Ishikawa (cell line): ENCODE results near the gene NUMA1.

ENCODE experiments used
- CEBPB ChIP-seq: IDR thresholded peaks from 2 replicates; pipeline ENCODE4 v1.6.1; 2012
- CREB1 ChIP-seq: IDR thresholded peaks from 2 replicates; pipeline ENCODE4 v1.6.1; 2012; ENCODE audit warnings: low read depth
- EGR1 ChIP-seq: IDR thresholded peaks from 2 replicates; pipeline ENCODE4 v1.6.1; 2012
- EP300 ChIP-seq: IDR thresholded peaks from 2 replicates; pipeline ENCODE4 v1.6.1; 2012; ENCODE audit warnings: borderline replicate concordance
- FOXM1 ChIP-seq: IDR thresholded peaks from 2 replicates; pipeline ENCODE4 v1.6.1; 2012; ENCODE audit warnings: low read depth, borderline replicate concordance
- NFIC ChIP-seq: IDR thresholded peaks from 2 replicates; pipeline ENCODE4 v1.6.1; 2012
- RAD21 ChIP-seq: IDR thresholded peaks from 2 replicates; pipeline ENCODE4 v1.6.1; 2012; ENCODE audit warnings: low read depth
- TAF1 ChIP-seq: IDR thresholded peaks from 2 replicates; pipeline ENCODE4 v1.6.1; 2012; ENCODE audit warnings: low read depth, mild to moderate bottlenecking
- TCF12 ChIP-seq: IDR thresholded peaks from 2 replicates; pipeline ENCODE4 v1.6.1; 2012; ENCODE audit warnings: low read depth
- TEAD4 ChIP-seq: IDR thresholded peaks from 2 replicates; pipeline ENCODE4 v1.6.1; 2012
- YY1 ChIP-seq: IDR thresholded peaks from 2 replicates; pipeline ENCODE4 v1.6.1; 2012; ENCODE audit warnings: low read depth
- ZBTB7A ChIP-seq: IDR thresholded peaks from 2 replicates; pipeline ENCODE4 v1.6.1; 2012; ENCODE audit warnings: low read depth
- TF ChIP-seq, protein P1 (sequence below): IDR thresholded peaks from 2 replicates; pipeline ENCODE4 v1.6.1; 2012
- TF ChIP-seq, protein P2 (sequence below): IDR thresholded peaks from 2 replicates; pipeline ENCODE4 v1.6.1; 2012
- TF ChIP-seq, protein P3 (sequence below): IDR thresholded peaks from 2 replicates; pipeline ENCODE4 v1.6.1; 2012; ENCODE audit warnings: low read depth, mild to moderate bottlenecking

The NUMA1 gene

DNA sequence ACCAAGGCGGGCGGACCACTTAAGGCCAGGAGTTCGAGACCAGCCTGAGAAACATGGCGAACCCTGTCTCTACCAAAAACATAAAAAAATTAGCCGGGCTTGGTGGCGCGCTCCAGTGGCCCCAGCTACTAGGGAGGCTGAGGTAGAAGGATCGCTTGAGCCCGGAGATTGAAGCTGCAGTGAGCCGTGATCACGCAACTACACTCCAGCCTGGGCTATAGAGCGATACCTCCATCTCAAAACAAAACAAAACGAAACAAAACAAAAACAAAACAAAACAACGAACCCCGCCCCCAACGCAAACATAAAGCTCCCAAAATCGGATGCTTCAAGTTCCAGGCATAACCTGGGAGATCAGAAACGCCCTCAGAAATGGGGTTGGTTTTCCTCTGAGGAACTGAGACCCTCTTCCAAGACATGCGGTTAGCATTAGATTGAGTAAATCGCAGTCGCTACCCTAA is 872 bp upstream of the NUMA1 start:
- TF ChIP-seq YY1 (no peak), CEBPB (no peak), TAF1 (no peak), TEAD4 (no peak)
- TF ChIP-seq, protein P1, sequence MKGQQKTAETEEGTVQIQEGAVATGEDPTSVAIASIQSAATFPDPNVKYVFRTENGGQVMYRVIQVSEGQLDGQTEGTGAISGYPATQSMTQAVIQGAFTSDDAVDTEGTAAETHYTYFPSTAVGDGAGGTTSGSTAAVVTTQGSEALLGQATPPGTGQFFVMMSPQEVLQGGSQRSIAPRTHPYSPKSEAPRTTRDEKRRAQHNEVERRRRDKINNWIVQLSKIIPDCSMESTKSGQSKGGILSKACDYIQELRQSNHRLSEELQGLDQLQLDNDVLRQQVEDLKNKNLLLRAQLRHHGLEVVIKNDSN: no peak

DNA sequence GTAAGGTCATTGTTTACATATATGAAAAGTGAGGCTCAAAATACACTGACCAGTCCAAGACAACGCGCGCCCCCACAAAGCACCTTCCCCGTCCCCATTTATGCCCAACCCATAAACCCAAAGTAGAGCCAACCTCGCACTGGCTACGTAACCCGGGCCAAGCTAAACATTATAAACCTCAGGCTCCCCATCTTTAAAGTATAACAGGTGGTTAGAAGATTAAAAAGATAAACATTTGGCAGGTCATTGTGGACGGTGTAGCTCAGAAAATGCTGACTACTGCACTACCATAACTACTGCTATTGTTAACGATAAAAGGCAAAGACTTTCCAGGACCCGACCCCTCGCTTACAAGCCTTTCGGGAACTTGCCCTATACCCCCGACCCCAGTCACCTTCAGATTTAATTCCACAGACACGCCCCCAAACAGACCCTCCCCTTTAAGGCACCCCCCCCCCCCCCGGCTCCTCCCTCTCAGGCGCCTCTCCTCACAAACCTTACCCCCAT is 470 bp downstream of the NUMA1 start:
- TF ChIP-seq, protein P1: no peak
- no peak for TF ChIP-seq TCF12
- TF ChIP-seq, protein P2, sequence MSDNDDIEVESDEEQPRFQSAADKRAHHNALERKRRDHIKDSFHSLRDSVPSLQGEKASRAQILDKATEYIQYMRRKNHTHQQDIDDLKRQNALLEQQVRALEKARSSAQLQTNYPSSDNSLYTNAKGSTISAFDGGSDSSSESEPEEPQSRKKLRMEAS: no peak
- no peak for TF ChIP-seq NFIC
- TF ChIP-seq TEAD4: no peak
- no peak for TF ChIP-seq CREB1
- no peak for TF ChIP-seq CEBPB

DNA sequence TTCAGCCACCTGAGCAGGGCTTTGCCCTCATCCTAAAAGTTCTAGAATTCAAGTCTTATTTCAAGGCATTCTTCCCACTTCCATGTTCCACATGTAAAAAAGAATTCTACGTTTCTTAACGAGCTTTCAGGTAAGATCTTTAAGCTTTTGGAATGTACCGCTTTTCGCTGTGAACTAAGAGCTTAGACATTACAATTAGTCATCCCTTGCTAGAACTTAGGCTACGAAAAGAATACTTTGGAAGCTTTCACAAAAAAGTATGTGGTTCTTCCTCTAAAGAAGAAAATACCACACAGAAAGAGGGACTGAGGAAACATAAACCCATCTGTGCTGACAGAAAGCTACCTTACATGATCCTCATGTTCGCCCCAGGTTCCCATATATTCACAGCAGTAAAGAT is 1.9 kb downstream of the NUMA1 start:
- TF ChIP-seq YY1 (no peak), EP300 (no peak), ZBTB7A (no peak), RAD21 (no peak), EGR1 (no peak), CEBPB (no peak), FOXM1 (no peak)
- TF ChIP-seq, protein P3, sequence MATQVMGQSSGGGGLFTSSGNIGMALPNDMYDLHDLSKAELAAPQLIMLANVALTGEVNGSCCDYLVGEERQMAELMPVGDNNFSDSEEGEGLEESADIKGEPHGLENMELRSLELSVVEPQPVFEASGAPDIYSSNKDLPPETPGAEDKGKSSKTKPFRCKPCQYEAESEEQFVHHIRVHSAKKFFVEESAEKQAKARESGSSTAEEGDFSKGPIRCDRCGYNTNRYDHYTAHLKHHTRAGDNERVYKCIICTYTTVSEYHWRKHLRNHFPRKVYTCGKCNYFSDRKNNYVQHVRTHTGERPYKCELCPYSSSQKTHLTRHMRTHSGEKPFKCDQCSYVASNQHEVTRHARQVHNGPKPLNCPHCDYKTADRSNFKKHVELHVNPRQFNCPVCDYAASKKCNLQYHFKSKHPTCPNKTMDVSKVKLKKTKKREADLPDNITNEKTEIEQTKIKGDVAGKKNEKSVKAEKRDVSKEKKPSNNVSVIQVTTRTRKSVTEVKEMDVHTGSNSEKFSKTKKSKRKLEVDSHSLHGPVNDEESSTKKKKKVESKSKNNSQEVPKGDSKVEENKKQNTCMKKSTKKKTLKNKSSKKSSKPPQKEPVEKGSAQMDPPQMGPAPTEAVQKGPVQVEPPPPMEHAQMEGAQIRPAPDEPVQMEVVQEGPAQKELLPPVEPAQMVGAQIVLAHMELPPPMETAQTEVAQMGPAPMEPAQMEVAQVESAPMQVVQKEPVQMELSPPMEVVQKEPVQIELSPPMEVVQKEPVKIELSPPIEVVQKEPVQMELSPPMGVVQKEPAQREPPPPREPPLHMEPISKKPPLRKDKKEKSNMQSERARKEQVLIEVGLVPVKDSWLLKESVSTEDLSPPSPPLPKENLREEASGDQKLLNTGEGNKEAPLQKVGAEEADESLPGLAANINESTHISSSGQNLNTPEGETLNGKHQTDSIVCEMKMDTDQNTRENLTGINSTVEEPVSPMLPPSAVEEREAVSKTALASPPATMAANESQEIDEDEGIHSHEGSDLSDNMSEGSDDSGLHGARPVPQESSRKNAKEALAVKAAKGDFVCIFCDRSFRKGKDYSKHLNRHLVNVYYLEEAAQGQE: no peak

DNA sequence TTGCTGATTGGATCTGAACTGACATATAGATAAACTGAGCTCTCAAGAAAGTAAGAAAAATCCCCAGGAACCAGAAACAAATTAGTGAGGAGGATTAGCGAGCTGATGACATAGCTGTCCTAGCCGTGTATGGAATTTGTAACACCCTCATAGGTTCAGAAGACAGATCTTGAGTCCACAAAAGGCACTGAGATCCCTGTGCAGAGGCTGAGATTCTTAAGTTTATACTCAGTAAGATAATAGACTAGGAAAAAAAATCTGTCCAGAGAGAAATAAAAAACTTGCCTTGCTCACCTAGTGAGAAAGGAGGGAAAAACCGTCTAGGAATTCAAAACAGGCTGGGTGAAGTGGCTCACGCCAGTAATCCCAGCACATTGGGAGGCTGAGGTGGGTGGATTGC is 4.6 kb downstream of the NUMA1 start:
- TF ChIP-seq TCF12 (no peak), EP300 (no peak), FOXM1 (no peak), CREB1 (no peak), ZBTB7A (no peak), NFIC (no peak), TAF1 (no peak), RAD21 (no peak), YY1 (no peak), CEBPB (no peak), TEAD4 (no peak)
- TF ChIP-seq, protein P1: no peak
- TF ChIP-seq, protein P2: no peak
- TF ChIP-seq, protein P3: no peak

DNA sequence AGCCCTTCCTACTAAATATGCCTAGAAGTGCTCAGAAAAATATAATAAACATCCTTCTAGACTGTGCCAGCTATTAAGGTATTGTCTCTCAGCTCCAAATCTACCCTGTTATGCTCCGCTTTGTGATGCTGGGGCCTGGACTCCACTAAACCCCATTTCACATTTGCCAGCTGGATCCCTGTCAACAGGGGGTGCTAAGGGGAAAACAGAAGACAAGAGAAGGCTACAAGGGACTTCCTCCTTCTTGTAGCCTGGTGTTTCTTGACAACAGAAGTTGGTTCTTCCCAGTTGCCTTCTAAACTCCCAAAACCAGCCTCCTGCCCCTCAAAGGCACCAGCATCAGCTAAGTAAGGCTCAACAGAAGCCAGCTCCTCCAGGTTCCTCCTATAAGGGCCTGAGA is 5.2 kb downstream of the NUMA1 start:
- TF ChIP-seq TEAD4: no peak

DNA sequence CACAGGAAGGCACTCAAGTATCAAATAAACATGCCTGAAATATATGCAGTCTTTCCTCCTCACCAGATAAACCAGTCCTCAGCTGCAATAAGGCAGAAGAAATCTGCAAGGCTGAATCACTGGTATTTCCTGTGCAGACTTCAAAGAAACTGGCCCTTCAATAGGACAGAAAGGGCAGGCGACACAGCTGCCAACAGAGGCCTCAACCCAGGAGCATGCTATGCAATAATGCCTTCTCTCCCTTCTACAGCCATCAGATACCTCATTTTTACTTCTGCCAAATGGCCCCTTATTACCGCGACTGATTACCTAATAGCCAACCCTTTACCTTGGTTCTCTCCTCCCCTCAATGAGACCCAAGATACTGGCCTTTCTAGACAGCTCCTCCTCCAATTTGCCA is 8.0 kb downstream of the NUMA1 start:
- TF ChIP-seq NFIC (no peak), FOXM1 (no peak), CEBPB (peak; percentile 27; the same call in 1 of the 2 replicates), TCF12 (no peak), RAD21 (no peak; the same call in 1 of the 2 replicates), TEAD4 (no peak; the same call in 1 of the 2 replicates), EGR1 (no peak), TAF1 (no peak), CREB1 (no peak), EP300 (peak; percentile 21; the same call in 1 of the 2 replicates), YY1 (no peak), ZBTB7A (no peak)
- TF ChIP-seq, protein P1: no peak
- TF ChIP-seq, protein P3: no peak
- TF ChIP-seq, protein P2: peak; percentile 28; the same call in 1 of the 2 replicates
